ENCODE measurements around the gene DDX39A. TPM values are rescaled to one million over a fixed set of nuclear protein-coding genes. Genes with fewer than 3 reads are reported as not detected.
"Not testable (repeated sequence)": the region's sequence is repeated elsewhere in the genome, so short reads cannot be mapped to it uniquely, and the experiment has no call there.

Gene DDX39A
- polyA plus RNA-seq, 1 experiment = 64.0 TPM

- no peak for TF ChIP-seq CTCF (IDR thresholded peaks at IDR 0.05; ENCODE audit: insufficient read depth, low read depth, low read length)
- no peak for DNase-seq (ENCODE audit: low read depth)
- Histone ChIP-seq H3K36me3 (ENCODE audit: control insufficient read depth, insufficient read depth, low read length) (peaks cover 25% of the 10 kb centered on the region), H3K4me3 (ENCODE audit: low read depth, low read length) (no peak overlapping the region), H3K27me3 (ENCODE audit: control insufficient read depth, insufficient read depth, low read length) (no peaks in the 10 kb centered on the region)
- ChIA-PET CTCF (interaction anchor here (1.9 kb wide), 1 partner anchor 19 kb away, joined by 5 read pairs; no protein-coding TSS in a partner anchor), POLR2A (no interaction called here)
Measured at GRCh38 chr19:14460935-14461334, 41.8 kb upstream of the DDX39A start.

DNA sequence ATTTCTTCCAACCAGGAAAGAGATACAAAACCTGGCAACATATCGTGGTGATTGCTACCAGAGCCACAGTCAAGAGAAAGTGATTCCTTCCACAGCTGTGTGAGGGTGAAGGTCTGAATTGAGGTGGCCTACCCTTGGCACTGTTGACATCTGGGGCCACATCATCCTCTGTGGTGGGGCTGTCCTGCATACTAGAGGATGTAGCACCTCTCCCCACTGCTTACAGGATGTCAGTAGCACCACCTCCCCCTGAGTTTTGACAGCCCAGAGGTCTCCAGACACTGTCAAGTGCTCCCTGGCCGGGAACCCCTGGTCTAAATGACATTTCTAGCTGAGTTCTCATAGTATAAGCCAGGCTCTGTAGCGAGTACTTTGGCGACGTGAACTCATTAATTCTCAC, 40.6 kb upstream of the DDX39A start:
- ChIA-PET CTCF (interaction anchor here (1.9 to 2.8 kb wide), 2 partner anchors 13 to 20 kb away, joined by 5 to 14 read pairs; no protein-coding TSS in a partner anchor), POLR2A (no interaction called here)
- TF ChIP-seq CTCF (IDR thresholded peaks at IDR 0.05; ENCODE audit: insufficient read depth, low read depth, low read length) = no peak

DNA sequence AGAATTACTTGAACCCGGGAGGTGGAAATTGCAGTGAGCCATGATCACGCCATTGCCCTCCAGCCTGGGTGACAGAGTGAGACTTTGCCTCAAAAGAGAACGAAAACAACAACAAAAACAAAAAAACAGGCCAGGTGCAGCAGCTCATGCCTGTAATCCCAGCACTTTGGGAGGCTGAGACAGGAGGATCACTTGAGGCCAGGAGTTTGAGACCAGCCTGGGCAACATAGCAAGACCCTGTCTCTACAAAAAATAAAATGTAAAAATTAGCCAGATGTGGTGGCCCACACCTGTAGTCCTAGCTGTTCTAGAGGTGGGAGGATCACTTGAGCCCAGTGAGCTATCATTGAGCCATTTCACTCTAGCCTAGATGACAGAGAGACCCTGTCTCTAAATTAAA, 33.2 kb upstream of the DDX39A start:
- POLR2A ChIA-PET; DNase-seq (ENCODE audit: low read depth); H3K4me3 ChIP-seq (ENCODE audit: low read depth, low read length); H3K27me3 ChIP-seq (ENCODE audit: control insufficient read depth, insufficient read depth, low read length): not testable (repeated sequence)
- CTCF ChIA-PET = interaction anchor here (0.8 kb wide), 1 partner anchor 34 kb away, joined by 3 read pairs; no protein-coding TSS in a partner anchor
- H3K36me3 ChIP-seq (ENCODE audit: control insufficient read depth, insufficient read depth, low read length) = peaks cover 29% of the 10 kb centered on the region

More for the DNA sequence above, 40.6 kb upstream of the DDX39A start:
- Histone ChIP-seq H3K36me3 (ENCODE audit: control insufficient read depth, insufficient read depth, low read length) (peaks cover 23% of the 10 kb centered on the region), H3K4me3 (ENCODE audit: low read depth, low read length) (no peak overlapping the region), H3K27me3 (ENCODE audit: control insufficient read depth, insufficient read depth, low read length) (no peaks in the 10 kb centered on the region)
- no peak for DNase-seq (ENCODE audit: low read depth)

- Histone ChIP-seq H3K4me3 (ENCODE audit: low read depth, low read length) (no peak overlapping the region), H3K27me3 (ENCODE audit: control insufficient read depth, insufficient read depth, low read length) (no peaks in the 10 kb centered on the region), H3K36me3 (ENCODE audit: control insufficient read depth, insufficient read depth, low read length) (peaks cover 38% of the 10 kb centered on the region)
- ChIA-PET POLR2A (no interaction called here), CTCF (interaction anchor here (0.8 to 1.0 kb wide), 2 partner anchors 21 to 251 kb away, joined by 3 to 7 read pairs; no protein-coding TSS in a partner anchor)
- no peak for TF ChIP-seq CTCF (IDR thresholded peaks at IDR 0.05; ENCODE audit: insufficient read depth, low read depth, low read length)
- DNase-seq (ENCODE audit: low read depth) = no peak
Measured at GRCh38 chr19:14450876-14451275, 31.7 kb upstream of the DDX39A start.

DNA sequence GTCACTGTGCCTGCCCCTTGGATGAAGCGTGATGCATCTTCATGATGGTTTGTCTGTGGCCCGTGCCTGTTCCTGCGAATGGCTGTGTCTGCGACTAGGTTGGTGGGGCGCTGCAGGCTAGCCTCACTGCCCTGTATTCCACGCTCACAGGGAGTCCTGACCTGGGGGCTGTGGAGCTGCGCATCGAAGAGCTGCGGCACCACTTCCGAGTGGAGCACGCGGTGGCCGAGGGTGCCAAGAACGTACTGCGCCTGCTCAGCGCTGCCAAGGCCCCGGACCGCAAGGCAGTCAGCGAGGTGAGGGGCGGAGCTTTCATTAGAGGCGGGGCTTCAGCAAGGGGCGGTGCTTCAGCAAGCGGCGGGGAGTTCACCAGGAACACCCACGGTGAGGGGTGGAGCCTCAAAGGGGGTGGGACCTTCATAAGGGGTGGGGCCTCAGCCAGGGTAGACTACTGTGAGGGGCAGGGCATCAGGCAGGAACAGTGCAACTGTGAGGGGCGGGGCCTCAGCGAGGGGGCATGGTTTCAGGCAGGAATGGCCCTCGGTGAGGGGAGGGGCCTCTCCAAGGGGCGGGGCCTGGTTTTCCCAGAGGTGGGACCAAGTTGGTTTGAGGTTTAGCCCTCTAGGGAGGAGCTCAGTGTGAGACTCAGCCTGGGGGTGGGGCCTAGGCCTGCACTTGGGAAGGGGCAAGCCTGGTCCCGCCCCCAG, 31.2 kb upstream of the DDX39A start:
- no peaks in the 10 kb centered on the region for H3K27me3 ChIP-seq (ENCODE audit: control insufficient read depth, insufficient read depth, low read length)
- CTCF ChIA-PET = interaction anchor here (0.8 to 1.0 kb wide), 2 partner anchors 22 to 250 kb away, joined by 3 to 7 read pairs; no protein-coding TSS in a partner anchor
- H3K4me3 ChIP-seq (ENCODE audit: low read depth, low read length) = no peak overlapping the region
- no peak for TF ChIP-seq CTCF (IDR thresholded peaks at IDR 0.05; ENCODE audit: insufficient read depth, low read depth, low read length)
- no peak for DNase-seq (ENCODE audit: low read depth)
- POLR2A ChIA-PET = interaction anchor here (0.5 kb wide), 1 partner anchor 48 kb away, joined by 4 read pairs; no protein-coding TSS in a partner anchor
- H3K36me3 ChIP-seq (ENCODE audit: control insufficient read depth, insufficient read depth, low read length) = peaks cover 38% of the 10 kb centered on the region

All from BJ (cell line).